ENCODE measurements around the gene GCAT. TPM values are rescaled to one million over a fixed set of nuclear protein-coding genes. Genes with fewer than 3 reads are reported as not detected.

GCAT gene
- total RNA-seq = 20.6 and 21.0 TPM in 2 replicates

GRCh38 chr22:37807410-37808293 lies at the start of gene GCAT:
TSS of gene GCAT (plus strand) at chr22:37807934. CDS start at chr22:37807968, 34 bp downstream.

GRCh38 chr22:37823134-37823985 lies 15.6 kb downstream of the GCAT start, which contains the start of gene GALR3:
TSS of gene GALR3 (plus strand) at chr22:37823382. CDS start at chr22:37823407, 25 bp downstream.

GRCh38 chr22:37849089-37849751 lies 41.5 kb downstream of the GCAT start, which contains the start of gene EIF3L:
TSS of gene EIF3L (plus strand) at chr22:37849419. CDS start at chr22:37849450, 31 bp downstream.

Small RNA genes lying within 50 kb of the gene (small RNA-seq; reads per million reads assigned to genes)
- gene MIR659 = 4.8 reads per million, percentile 77 among the genes with 10 or more reads in this experiment

Other genes starting within 250 kb of the GCAT start
- 41.7 and 53.3 TPM in 2 replicates for gene CDC42EP1, start 247.5 kb upstream of the GCAT start, total RNA-seq
- gene LGALS2, start 227.8 kb upstream of the GCAT start, total RNA-seq = not detected in 2 replicates
- gene GGA1, start 199.1 kb upstream of the GCAT start, total RNA-seq = 34.5 and 43.8 TPM in 2 replicates
- 4.0 and 5.4 TPM in 2 replicates for gene SH3BP1, start 168.3 kb upstream of the GCAT start, total RNA-seq
- 4.6 and 5.5 TPM in 2 replicates for gene PDXP, start 149.2 kb upstream of the GCAT start, total RNA-seq
- 3,488 and 6,007 TPM in 2 replicates for gene LGALS1, start 132.3 kb upstream of the GCAT start, total RNA-seq
- 9.6 and 13.8 TPM in 2 replicates for gene NOL12, start 121.6 kb upstream of the GCAT start, total RNA-seq
- gene TRIOBP, start 110.9 kb upstream of the GCAT start, total RNA-seq = 103 and 138 TPM in 2 replicates
- not detected in 2 replicates for gene GALR3, start 15.4 kb downstream of the GCAT start, total RNA-seq
- 27.9 and 39.4 TPM in 2 replicates for gene ANKRD54, start 36.4 kb downstream of the GCAT start, total RNA-seq
- 376 and 379 TPM in 2 replicates for gene EIF3L, start 41.5 kb downstream of the GCAT start, total RNA-seq
- gene MICALL1, start 98.4 kb downstream of the GCAT start, total RNA-seq = 60.8 and 84.4 TPM in 2 replicates
- 0.24 and 0.65 TPM in 2 replicates for gene C22orf23, start 145.7 kb downstream of the GCAT start, total RNA-seq
- 11.4 and 13.7 TPM in 2 replicates for gene POLR2F, start 145.8 kb downstream of the GCAT start, total RNA-seq
- gene SOX10, start 176.6 kb downstream of the GCAT start, total RNA-seq = not detected in 2 replicates
- gene PICK1, start 249.5 kb downstream of the GCAT start, total RNA-seq = 9.7 and 10.2 TPM in 2 replicates

All from hair follicle dermal papilla cell (primary cell).